Nephron (organoid): Measurements from ENCODE around the gene HHLA2.
"Not testable (repeated sequence)": the region's sequence is repeated elsewhere in the genome, so short reads cannot be mapped to it uniquely, and the experiment has no call there.

Experiments used
- H3K27ac Mint-ChIP-seq, 3 experiments: 2 replicates each; pipeline ENCODE4 v1.8.0; 2020; ENCODE audit warnings: mixed read lengths in 3 of 3, mild to moderate bottlenecking in 2 of 3, moderate library complexity in 1 of 3
- H3K27me3 Mint-ChIP-seq: 2 replicates; pipeline ENCODE4 v1.8.0; 2021; ENCODE audit warnings: low read depth, mild to moderate bottlenecking, moderate library complexity, mixed read lengths
- H3K36me3 Mint-ChIP-seq: 2 replicates; pipeline ENCODE4 v1.8.0; 2020; ENCODE audit warnings: low read depth, mixed read lengths
- H3K4me1 Mint-ChIP-seq: 2 replicates; pipeline ENCODE4 v1.8.0; 2020; ENCODE audit warnings: mixed read lengths
- H3K4me3 Mint-ChIP-seq, 3 experiments: 2 replicates each; pipeline ENCODE4 v1.8.0; 2020; ENCODE audit warnings: mild to moderate bottlenecking in 3 of 3, mixed read lengths in 3 of 3, moderate library complexity in 2 of 3
- H3K9me3 Mint-ChIP-seq: 2 replicates; pipeline ENCODE4 v1.8.0; 2020; ENCODE audit warnings: mixed read lengths
- CTCF ChIP-seq, 3 experiments: fragments of 200-600 bp; sonication (generic); IDR thresholded peaks; one replicate each; pipeline ENCODE4 v1.5.0; 2021; ENCODE audit warnings: antibody characterized with exemption in 3 of 3; ENCODE audit not compliant: unreplicated experiment in 3 of 3

Gene HHLA2

GRCh38 chr3:108271626-108272025, 24.7 kb upstream of the HHLA2 start:
- no peak overlapping the region for H3K4me3 Mint-ChIP-seq
- H3K27me3 Mint-ChIP-seq: no peaks in the 10 kb centered on the region
- no peak for TF ChIP-seq CTCF (IDR thresholded peaks at IDR 0.05; ENCODE audit: unreplicated experiment in 3 of 3)
- H3K36me3 Mint-ChIP-seq: no peaks in the 10 kb centered on the region
- H3K4me1 Mint-ChIP-seq: no peaks in the 10 kb centered on the region
- H3K9me3 Mint-ChIP-seq: peaks cover 14% of the 10 kb centered on the region
- H3K27ac Mint-ChIP-seq: no peak overlapping the region

- H3K4me3 Mint-ChIP-seq, H3K27ac Mint-ChIP-seq: not testable (repeated sequence)
Observed at GRCh38 chr3:108279066-108279465, 17.3 kb upstream of the HHLA2 start.

GRCh38 chr3:108280476-108280875, 15.9 kb upstream of the HHLA2 start:
- peaks cover 21% of the 10 kb centered on the region for H3K9me3 Mint-ChIP-seq
- no peaks in the 10 kb centered on the region for H3K4me1 Mint-ChIP-seq
- no peaks in the 10 kb centered on the region for H3K27me3 Mint-ChIP-seq
- peaks cover 3% of the 10 kb centered on the region for H3K36me3 Mint-ChIP-seq
- no peak for TF ChIP-seq CTCF (IDR thresholded peaks at IDR 0.05; ENCODE audit: unreplicated experiment in 3 of 3)
- no peak overlapping the region for H3K27ac Mint-ChIP-seq
- no peak overlapping the region for H3K4me3 Mint-ChIP-seq

More at GRCh38 chr3:108279066-108279465, 17.3 kb upstream of the HHLA2 start:
- peaks cover 25% of the 10 kb centered on the region for H3K9me3 Mint-ChIP-seq
- H3K4me1 Mint-ChIP-seq, H3K36me3 Mint-ChIP-seq, H3K27me3 Mint-ChIP-seq: not testable (repeated sequence)

GRCh38 chr3:108281670-108282069, 14.7 kb upstream of the HHLA2 start:
- no peak overlapping the region for H3K27ac Mint-ChIP-seq
- TF ChIP-seq CTCF (IDR thresholded peaks at IDR 0.05; ENCODE audit: unreplicated experiment in 3 of 3): no peak
- H3K9me3 Mint-ChIP-seq: peaks cover 20% of the 10 kb centered on the region
- peaks cover 3% of the 10 kb centered on the region for H3K36me3 Mint-ChIP-seq
- H3K4me1 Mint-ChIP-seq: no peaks in the 10 kb centered on the region
- H3K4me3 Mint-ChIP-seq: no peak overlapping the region
- H3K27me3 Mint-ChIP-seq: no peaks in the 10 kb centered on the region

DNA sequence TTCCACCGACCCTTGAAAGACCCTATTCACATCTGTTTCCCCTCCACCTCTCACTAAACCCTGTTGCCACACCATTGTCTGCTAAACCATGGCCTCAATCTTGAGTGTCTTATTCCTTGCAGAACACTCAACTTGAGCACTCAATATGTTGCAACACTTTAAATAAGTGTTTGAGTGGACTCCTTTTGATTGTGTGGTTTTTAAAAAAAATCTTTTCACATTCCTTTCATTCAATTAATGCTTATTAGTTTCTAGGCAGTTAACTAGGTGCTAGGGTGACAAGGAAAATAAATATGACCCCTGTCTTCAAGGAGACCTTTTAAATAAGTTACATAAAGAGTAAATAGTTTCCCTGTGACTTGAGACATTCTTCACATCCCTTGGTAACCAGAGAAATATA, 13.3 kb upstream of the HHLA2 start:
- Mint-ChIP-seq H3K4me3 (no peak overlapping the region), H3K4me1 (no peaks in the 10 kb centered on the region), H3K9me3 (peaks cover 12% of the 10 kb centered on the region), H3K36me3 (no peaks in the 10 kb centered on the region), H3K27me3 (no peaks in the 10 kb centered on the region), H3K27ac (peak overlapping the region in 1 of 3 experiments; percentile 23)
- TF ChIP-seq CTCF (IDR thresholded peaks at IDR 0.05; ENCODE audit: unreplicated experiment in 3 of 3): no peak

- H3K27ac Mint-ChIP-seq: no peak overlapping the region
- H3K27me3 Mint-ChIP-seq: no peaks in the 10 kb centered on the region
- H3K36me3 Mint-ChIP-seq: no peaks in the 10 kb centered on the region
- H3K4me3 Mint-ChIP-seq: no peak overlapping the region
- TF ChIP-seq CTCF (IDR thresholded peaks at IDR 0.05; ENCODE audit: unreplicated experiment in 3 of 3): no peak
- no peaks in the 10 kb centered on the region for H3K4me1 Mint-ChIP-seq
- H3K9me3 Mint-ChIP-seq: peaks cover 8% of the 10 kb centered on the region
Observed at GRCh38 chr3:108283989-108284388, 12.4 kb upstream of the HHLA2 start.
